Activated CD4-positive, alpha-beta memory T cell treated with anti-CD3 and anti-CD28 coated beads for 36 hours (primary cell): Measurements from ENCODE around the gene MTAP. TPM values are rescaled to one million over a fixed set of nuclear protein-coding genes. Genes with fewer than 3 reads are reported as not detected.
A peak's percentile ranks its signal among the peaks of the same experiment; 100 is the strongest.

Experiments used
- CTCF ChIA-PET: fragments of 350-600 bp; sonication (Branson Sonifier 250); formaldehyde crosslinking; loops from one replicate; lab custom pipeline; 2021; ENCODE audit warnings: antibody characterized with exemption, inconsistent platforms; lab: Charles Lee
- POLR2A ChIA-PET: fragments of 350-600 bp; sonication (Branson Sonifier 250); formaldehyde crosslinking; loops from one replicate; lab custom pipeline; 2021; ENCODE audit warnings: antibody characterized with exemption; lab: Charles Lee
- DNase-seq: peaks from one replicate; pipeline ENCODE4 v3.0.0-alpha.2; 2020
- H3K27ac Mint-ChIP-seq: one replicate; pipeline ENCODE4 v1.8.0; 2021; ENCODE audit warnings: mixed read lengths
- H3K27me3 Mint-ChIP-seq: one replicate; pipeline ENCODE4 v1.8.0; 2021; ENCODE audit warnings: mixed read lengths
- H3K36me3 Mint-ChIP-seq: one replicate; pipeline ENCODE4 v1.8.0; 2021; ENCODE audit warnings: mixed read lengths
- H3K4me1 Mint-ChIP-seq: one replicate; pipeline ENCODE4 v1.8.0; 2021; ENCODE audit warnings: low read depth, mixed read lengths
- H3K4me3 Mint-ChIP-seq: one replicate; pipeline ENCODE4 v1.8.0; 2021; ENCODE audit warnings: mild to moderate bottlenecking, mixed read lengths
- H3K9me3 Mint-ChIP-seq: one replicate; pipeline ENCODE4 v1.8.0; 2021; ENCODE audit warnings: mixed read lengths
- intact Hi-C: fragments of 100-400 bp; cut with micrococcal nuclease; formaldehyde crosslinking; loops from one replicate; pipeline ENCODE4 v1.15.1; 2023
- total RNA-seq, 2 experiments: library from RNA; stranded (reverse); gene quantifications; one replicate each; pipeline ENCODE4 v1.2.3, GENCODE V29; 2021

MTAP gene
- 10 to 100 TPM; 55.6 to 62.3 TPM for total RNA-seq

DNA sequence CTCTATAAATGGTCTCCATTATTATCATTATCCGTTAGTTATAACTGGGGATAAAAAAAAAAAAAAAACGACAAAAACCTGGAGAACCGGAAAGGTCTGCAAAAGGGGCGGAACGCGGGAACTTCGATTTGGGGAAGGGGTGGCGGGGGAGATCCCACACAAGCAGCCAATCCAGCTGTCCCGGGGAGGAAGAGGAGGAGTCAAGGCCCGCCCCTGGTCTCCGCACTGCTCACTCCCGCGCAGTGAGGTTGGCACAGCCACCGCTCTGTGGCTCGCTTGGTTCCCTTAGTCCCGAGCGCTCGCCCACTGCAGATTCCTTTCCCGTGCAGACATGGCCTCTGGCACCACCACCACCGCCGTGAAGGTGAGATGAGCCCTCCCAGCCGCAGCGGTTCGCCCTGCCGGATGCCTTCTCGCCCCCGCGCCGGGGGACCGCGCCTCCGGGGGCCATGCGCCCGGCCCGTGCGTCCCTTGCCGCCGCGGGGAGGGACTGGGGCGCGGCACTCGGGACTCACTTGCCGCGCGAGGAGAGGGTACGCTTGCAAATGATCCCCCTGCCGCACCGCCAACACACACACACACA is at the start of gene MTAP:
TSS of gene MTAP (plus strand) at position 219 of the 583 bp plus-strand sequence. CDS start at position 332, 113 bp downstream.
- ChIA-PET POLR2A (interaction anchor here (0.7 to 2.0 kb wide), 3 partner anchors 9 to 469 kb away, joined by 3 to 8 read pairs (median 4); no protein-coding TSS in a partner anchor), CTCF (interaction anchor here (3.5 to 4.7 kb wide), 2 partner anchors 11 to 206 kb away, joined by 14 to 25 read pairs; partner anchors contain the start of gene CDKN2B)
- intact Hi-C loops, result loop anchor here (2.0 to 5.0 kb wide), 2 partner anchors 225 to 468 kb away; partner anchors contain the start of gene KLHL9

DNA sequence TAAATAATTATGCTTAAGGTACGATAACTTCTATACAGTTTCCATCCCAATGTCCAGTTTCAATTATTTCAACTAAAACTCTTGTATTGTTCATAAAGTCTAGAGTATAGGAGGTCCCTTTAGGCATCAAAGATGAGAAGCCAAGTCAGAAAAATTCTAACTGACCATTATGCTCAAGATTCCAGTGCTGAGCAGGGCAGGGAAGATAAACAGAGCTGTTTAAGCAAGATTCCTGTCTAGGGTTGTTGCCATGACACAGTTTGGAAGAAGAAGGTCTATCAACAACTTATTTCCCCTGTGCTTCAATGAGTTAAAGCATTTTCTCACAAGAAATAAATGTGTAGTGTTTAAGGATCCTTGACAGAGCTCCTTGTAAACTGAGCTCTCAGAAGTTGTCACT is 48.9 kb upstream of the MTAP start:
- H3K27me3 Mint-ChIP-seq, result peaks cover 26% of the 10 kb centered on the region

More for the DNA sequence above, at the start of gene MTAP:
- Mint-ChIP-seq H3K9me3 (no peaks in the 10 kb centered on the region), H3K4me1 (peaks cover 40% of the 10 kb centered on the region), H3K4me3 (peak within 1 kb of the TSS; percentile 98), H3K36me3 (peaks cover 17% of the 10 kb centered on the region), H3K27ac (peak within 1 kb of the TSS; percentile 99), H3K27me3 (peaks cover 6% of the 10 kb centered on the region)
- DNase-seq, result peak; percentile 83

DNA sequence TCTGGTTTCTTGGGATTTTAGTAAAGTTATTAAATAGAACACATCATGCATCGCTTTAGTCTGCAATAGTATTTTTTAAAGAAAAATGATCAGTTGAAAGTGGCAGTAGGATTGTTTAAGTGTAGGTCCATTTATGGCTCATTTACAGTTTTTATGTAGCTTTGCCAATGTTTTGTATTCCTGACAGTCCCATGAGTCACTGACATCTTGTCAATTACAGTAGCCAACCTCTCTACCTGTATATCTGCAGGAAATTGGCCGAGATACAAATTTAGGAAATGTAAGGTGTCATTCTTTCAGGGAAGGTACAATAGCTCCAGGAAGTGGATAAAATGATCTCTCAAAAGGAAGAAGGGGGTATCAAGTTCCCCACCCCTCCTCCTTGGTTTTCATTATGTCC is 47.7 kb upstream of the MTAP start:
- H3K27me3 Mint-ChIP-seq, result peaks cover 28% of the 10 kb centered on the region
- ChIA-PET POLR2A (no interaction called here), CTCF (interaction anchor here (0.9 kb wide), 1 partner anchor 34 kb away, joined by 3 read pairs; no protein-coding TSS in a partner anchor)
- no peaks in the 10 kb centered on the region for H3K9me3 Mint-ChIP-seq
- H3K4me3 Mint-ChIP-seq, result no peak overlapping the region
- H3K36me3 Mint-ChIP-seq, result no peaks in the 10 kb centered on the region
- intact Hi-C loops, result no loop called here
- H3K27ac Mint-ChIP-seq, result no peak overlapping the region
- no peak for DNase-seq
- no peaks in the 10 kb centered on the region for H3K4me1 Mint-ChIP-seq

More for the DNA sequence above, 48.9 kb upstream of the MTAP start:
- Mint-ChIP-seq H3K9me3 (no peaks in the 10 kb centered on the region), H3K27ac (no peak overlapping the region), H3K4me1 (no peaks in the 10 kb centered on the region), H3K36me3 (no peaks in the 10 kb centered on the region), H3K4me3 (no peak overlapping the region)
- ChIA-PET POLR2A (no interaction called here), CTCF (no interaction called here)
- no peak for DNase-seq
- intact Hi-C loops, result no loop called here

DNA sequence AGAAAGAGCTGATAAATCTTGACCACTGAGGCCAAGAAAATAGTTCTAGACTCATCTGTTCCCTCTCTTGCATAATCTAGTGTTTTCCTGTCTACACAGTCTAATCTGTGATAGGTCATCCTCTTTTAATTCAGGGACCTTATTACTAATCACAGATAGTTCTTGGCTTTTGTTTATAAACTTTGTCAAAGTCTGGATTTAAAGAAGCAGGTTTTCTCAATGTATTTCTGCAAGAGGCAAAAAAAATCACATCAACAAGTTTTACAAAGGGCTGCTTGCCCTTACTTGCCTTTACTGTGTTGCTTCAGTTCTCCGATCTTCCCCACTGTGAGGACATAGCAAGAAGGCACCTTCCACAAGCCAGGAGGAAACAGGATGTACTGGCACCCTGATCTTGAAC is 43.9 kb upstream of the MTAP start:
- H3K4me3 Mint-ChIP-seq, result no peak overlapping the region
- no peak for DNase-seq
- intact Hi-C loops, result no loop called here
- H3K27ac Mint-ChIP-seq, result no peak overlapping the region
- CTCF ChIA-PET, result no interaction called here
- H3K27me3 Mint-ChIP-seq, result peaks cover 42% of the 10 kb centered on the region
- peaks cover 10% of the 10 kb centered on the region for H3K4me1 Mint-ChIP-seq
- no peaks in the 10 kb centered on the region for H3K9me3 Mint-ChIP-seq
- POLR2A ChIA-PET, result no interaction called here
- no peaks in the 10 kb centered on the region for H3K36me3 Mint-ChIP-seq

DNA sequence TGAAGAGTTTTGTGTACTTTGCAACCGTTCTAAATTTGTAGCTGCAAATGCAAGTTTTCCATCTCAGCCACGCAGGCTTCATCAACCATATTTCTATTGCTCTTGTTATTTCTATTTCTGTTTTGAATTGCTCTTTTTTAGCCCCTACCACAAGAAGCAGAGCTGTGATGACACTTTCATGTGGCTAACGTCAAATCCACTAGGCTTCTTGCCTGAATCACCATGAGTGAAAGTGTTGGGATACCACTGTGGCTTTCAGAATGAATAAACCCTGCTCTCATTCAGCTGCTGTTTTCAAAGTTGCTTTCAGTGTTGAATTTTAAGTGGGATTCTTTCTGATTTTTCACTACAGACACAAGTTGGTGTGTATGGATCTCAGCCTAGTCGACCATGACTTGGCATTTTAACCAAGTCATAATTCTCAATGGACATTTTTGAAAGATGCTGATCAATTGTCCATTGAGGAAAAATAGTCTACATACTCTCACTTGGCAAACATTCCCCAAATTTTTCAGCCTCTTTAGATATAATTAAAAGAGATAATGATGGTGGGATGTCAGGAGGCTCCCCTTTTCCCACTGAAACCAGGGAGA is 41.0 kb upstream of the MTAP start:
- ChIA-PET POLR2A (no interaction called here), CTCF (interaction anchor here (0.7 to 2.2 kb wide), 6 partner anchors 10 to 294 kb away, joined by 3 to 6 read pairs (median 4); no protein-coding TSS in a partner anchor)
- H3K27ac Mint-ChIP-seq, result no peak overlapping the region
- peaks cover 2% of the 10 kb centered on the region for H3K9me3 Mint-ChIP-seq
- peak; percentile 42 for DNase-seq
- intact Hi-C loops, result loop anchor here (1.0 to 5.0 kb wide), 5 partner anchors 16 to 319 kb away; no protein-coding TSS in a partner anchor
- H3K27me3 Mint-ChIP-seq, result peaks cover 40% of the 10 kb centered on the region
- no peak overlapping the region for H3K4me3 Mint-ChIP-seq
- H3K4me1 Mint-ChIP-seq, result peaks cover 10% of the 10 kb centered on the region
- H3K36me3 Mint-ChIP-seq, result no peaks in the 10 kb centered on the region

DNA sequence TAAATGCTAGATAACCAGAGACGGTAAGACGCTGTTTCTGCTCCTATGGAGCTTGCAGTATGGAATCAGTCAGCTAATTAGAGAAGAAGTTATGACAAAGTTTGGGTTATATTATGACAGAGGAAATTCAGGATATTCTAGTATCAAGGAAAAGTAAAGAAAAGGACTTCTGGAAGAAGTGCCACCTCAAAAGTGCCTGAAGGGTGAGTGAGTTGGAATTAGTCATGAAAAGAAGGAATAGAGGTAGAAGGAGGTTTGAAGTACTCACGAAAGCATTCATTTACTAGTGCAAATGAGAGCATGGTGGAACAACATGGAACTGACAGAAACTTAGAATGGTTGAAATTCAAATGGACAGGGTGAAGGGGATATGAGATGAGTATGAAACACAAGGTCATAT is 40.4 kb upstream of the MTAP start:
- Mint-ChIP-seq H3K27me3 (peaks cover 38% of the 10 kb centered on the region), H3K27ac (no peak overlapping the region), H3K4me1 (peaks cover 10% of the 10 kb centered on the region), H3K9me3 (peaks cover 2% of the 10 kb centered on the region), H3K36me3 (no peaks in the 10 kb centered on the region), H3K4me3 (no peak overlapping the region)
- CTCF ChIA-PET, result interaction anchor here (0.7 to 2.2 kb wide), 5 partner anchors 9 to 53 kb away, joined by 3 to 6 read pairs (median 5); no protein-coding TSS in a partner anchor
- no peak for DNase-seq
- POLR2A ChIA-PET, result interaction anchor here (0.7 kb wide), 1 partner anchor 13 kb away, joined by 3 read pairs; no protein-coding TSS in a partner anchor
- intact Hi-C loops, result loop anchor here (5.0 kb wide), 2 partner anchors 170 to 185 kb away; no protein-coding TSS in a partner anchor

DNA sequence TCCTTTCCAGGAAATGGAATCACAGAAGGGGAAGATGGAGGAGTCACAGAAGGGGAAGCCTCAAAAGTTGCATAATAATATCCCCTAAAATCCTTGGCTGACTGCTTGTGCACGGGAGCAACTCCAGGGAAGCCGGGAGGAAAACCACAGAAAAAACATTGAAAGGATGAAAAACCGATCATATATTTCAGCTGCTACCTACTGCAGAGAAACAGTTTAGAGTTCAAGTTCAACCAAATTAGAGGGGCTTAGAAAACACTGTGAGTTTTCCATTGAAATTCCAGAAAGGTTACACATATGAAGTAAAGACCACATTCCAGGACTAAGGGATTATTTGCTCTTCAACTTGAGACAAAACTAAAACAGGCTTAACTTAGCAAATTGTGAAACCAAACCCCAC is 37.6 kb upstream of the MTAP start:
- ChIA-PET CTCF (no interaction called here), POLR2A (no interaction called here)
- H3K4me1 Mint-ChIP-seq, result peaks cover 10% of the 10 kb centered on the region
- no peaks in the 10 kb centered on the region for H3K36me3 Mint-ChIP-seq
- no peak overlapping the region for H3K4me3 Mint-ChIP-seq
- H3K27ac Mint-ChIP-seq, result no peak overlapping the region
- intact Hi-C loops, result loop anchor here (5.0 kb wide), 2 partner anchors 173 to 188 kb away; no protein-coding TSS in a partner anchor
- H3K27me3 Mint-ChIP-seq, result peaks cover 40% of the 10 kb centered on the region
- H3K9me3 Mint-ChIP-seq, result peaks cover 2% of the 10 kb centered on the region
- DNase-seq, result no peak

DNA sequence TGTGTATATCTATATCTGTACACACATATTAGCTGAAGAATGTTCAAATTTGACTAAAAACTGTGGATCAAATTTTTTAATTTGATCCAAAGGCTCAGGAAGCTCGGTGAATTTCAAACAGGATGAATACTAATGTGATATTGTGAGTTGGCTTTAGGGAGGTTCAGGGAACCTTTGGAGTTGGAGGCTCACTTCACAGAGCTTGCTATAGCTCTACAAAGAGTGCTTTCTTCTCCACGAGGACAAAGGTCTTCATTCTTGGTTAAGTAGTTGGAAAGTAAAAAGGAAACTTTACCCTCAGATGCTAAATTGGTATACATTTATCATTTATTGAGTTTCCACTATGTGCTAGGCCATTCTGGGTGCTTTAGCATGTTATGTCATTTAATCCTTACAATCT is 36.3 kb upstream of the MTAP start:
- peaks cover 38% of the 10 kb centered on the region for H3K27me3 Mint-ChIP-seq
- peaks cover 14% of the 10 kb centered on the region for H3K4me1 Mint-ChIP-seq
- intact Hi-C loops, result no loop called here
- no peaks in the 10 kb centered on the region for H3K36me3 Mint-ChIP-seq
- POLR2A ChIA-PET, result no interaction called here
- CTCF ChIA-PET, result no interaction called here
- no peak overlapping the region for H3K27ac Mint-ChIP-seq
- no peak for DNase-seq
- H3K9me3 Mint-ChIP-seq, result peaks cover 2% of the 10 kb centered on the region
- no peak overlapping the region for H3K4me3 Mint-ChIP-seq

DNA sequence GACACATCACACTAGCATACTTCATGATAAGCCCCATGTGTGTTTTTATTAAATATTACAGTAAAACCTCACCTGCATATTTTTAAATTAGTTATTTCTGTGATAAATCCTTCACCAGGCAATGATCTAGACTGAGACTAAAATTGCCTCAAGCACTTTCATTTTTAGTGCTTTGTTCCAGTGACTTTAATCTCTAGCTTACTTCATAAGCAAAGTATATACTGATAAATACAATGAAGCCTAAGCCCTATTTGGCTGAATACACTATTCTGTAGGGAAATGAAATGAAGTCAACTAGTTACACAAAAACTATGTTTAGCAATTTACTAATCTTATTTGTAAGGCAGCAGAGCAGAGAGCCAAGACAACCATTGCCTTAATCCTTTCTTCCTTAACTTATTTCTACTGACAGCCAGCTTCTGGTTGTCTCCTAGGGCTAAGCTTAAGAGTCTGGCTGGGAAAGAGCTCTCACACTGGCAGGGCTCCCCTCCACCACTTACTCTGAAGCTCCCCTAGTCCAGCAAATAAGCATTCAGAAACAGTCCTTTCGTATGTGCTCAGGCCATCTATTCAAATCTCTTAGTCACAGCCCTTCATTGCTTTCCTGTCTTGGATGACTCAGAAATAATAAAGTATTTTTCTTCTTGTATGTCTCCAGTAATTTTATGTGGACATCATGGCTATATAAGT is 31.4 kb upstream of the MTAP start:
- Mint-ChIP-seq H3K36me3 (no peaks in the 10 kb centered on the region), H3K9me3 (peaks cover under 1% of the 10 kb centered on the region), H3K27ac (no peak overlapping the region), H3K4me1 (peaks cover 14% of the 10 kb centered on the region), H3K27me3 (peaks cover 22% of the 10 kb centered on the region), H3K4me3 (no peak overlapping the region)
- intact Hi-C loops, result no loop called here
- ChIA-PET CTCF (interaction anchor here (0.6 to 1.7 kb wide), 2 partner anchors 9 to 267 kb away, joined by 4 to 6 read pairs; no protein-coding TSS in a partner anchor), POLR2A (interaction anchor here (0.6 kb wide), 1 partner anchor 1449 kb away, joined by 3 read pairs; no protein-coding TSS in a partner anchor)
- no peak for DNase-seq

DNA sequence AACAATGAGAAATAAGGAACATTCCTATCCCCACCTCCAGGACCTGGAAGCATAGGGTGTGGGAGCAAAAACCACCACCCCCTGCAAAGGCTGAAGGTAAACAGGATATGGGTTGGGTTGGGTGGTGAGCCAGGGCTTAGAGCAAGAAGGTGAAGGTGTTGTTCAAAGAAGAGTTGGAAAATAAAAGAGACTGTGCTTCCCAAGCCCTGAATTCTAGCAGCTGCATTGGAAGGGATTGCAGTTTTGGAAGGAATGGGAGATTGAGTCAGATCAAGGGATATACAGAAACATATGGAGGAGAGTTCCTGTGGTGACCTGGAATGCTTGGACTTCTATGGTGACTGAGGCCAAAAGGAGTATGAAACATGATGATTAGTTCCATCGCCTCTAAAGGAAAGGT is 24.7 kb upstream of the MTAP start:
- CTCF ChIA-PET, result interaction anchor here (1.3 to 2.0 kb wide), 3 partner anchors 11 to 565 kb away, joined by 3 to 6 read pairs (median 4); no protein-coding TSS in a partner anchor
- no peak for DNase-seq
- H3K4me3 Mint-ChIP-seq, result no peak overlapping the region
- intact Hi-C loops, result loop anchor here (1.0 kb wide), 1 partner anchor 16 kb away; no protein-coding TSS in a partner anchor
- no peak overlapping the region for H3K27ac Mint-ChIP-seq
- POLR2A ChIA-PET, result no interaction called here
- no peaks in the 10 kb centered on the region for H3K27me3 Mint-ChIP-seq
- H3K4me1 Mint-ChIP-seq, result peaks cover 3% of the 10 kb centered on the region
- H3K36me3 Mint-ChIP-seq, result no peaks in the 10 kb centered on the region
- H3K9me3 Mint-ChIP-seq, result no peaks in the 10 kb centered on the region

DNA sequence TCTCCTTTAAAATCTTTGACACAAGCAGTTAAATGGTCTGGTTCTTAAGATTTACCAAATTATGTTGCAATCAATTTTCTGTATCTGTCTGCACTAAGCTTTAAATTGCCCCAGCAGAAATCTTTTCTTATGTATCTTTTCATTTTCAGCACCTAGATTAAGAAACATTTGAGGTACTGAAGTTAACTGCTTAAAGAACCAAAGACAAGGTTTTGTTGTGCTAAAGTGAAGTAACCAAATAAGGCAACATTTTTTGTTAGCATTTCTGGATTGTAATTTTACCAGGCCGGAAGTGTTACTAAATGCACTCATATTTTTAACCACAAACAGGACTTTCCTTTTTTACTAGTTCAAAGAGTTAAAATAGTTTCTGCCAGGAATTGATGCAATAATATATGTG is 24.1 kb upstream of the MTAP start:
- CTCF ChIA-PET, result interaction anchor here (1.3 to 2.0 kb wide), 4 partner anchors 11 to 565 kb away, joined by 3 to 6 read pairs (median 4); no protein-coding TSS in a partner anchor
- Mint-ChIP-seq H3K4me3 (no peak overlapping the region), H3K4me1 (peaks cover 3% of the 10 kb centered on the region), H3K9me3 (no peaks in the 10 kb centered on the region), H3K27ac (no peak overlapping the region), H3K36me3 (no peaks in the 10 kb centered on the region), H3K27me3 (no peaks in the 10 kb centered on the region)
- no peak for DNase-seq
- POLR2A ChIA-PET, result no interaction called here
- intact Hi-C loops, result no loop called here
